Stimulated activated CD8-positive, alpha-beta memory T cell treated with anti-CD3 and anti-CD28 coated beads, Interleukin-12 subunit alpha, Interleukin-12 subunit beta, amount 100 ng/mL, for 1 hour (primary cell): ENCODE results near the gene TNS3.
"Not testable (repeated sequence)": the region's sequence is repeated elsewhere in the genome, so short reads cannot be mapped to it uniquely, and the experiment has no call there.

ENCODE experiments used
- DNase-seq: peaks from one replicate; pipeline ENCODE4 v3.0.0-alpha.2; 2020; ENCODE audit warnings: low read depth

Gene TNS3

DNA sequence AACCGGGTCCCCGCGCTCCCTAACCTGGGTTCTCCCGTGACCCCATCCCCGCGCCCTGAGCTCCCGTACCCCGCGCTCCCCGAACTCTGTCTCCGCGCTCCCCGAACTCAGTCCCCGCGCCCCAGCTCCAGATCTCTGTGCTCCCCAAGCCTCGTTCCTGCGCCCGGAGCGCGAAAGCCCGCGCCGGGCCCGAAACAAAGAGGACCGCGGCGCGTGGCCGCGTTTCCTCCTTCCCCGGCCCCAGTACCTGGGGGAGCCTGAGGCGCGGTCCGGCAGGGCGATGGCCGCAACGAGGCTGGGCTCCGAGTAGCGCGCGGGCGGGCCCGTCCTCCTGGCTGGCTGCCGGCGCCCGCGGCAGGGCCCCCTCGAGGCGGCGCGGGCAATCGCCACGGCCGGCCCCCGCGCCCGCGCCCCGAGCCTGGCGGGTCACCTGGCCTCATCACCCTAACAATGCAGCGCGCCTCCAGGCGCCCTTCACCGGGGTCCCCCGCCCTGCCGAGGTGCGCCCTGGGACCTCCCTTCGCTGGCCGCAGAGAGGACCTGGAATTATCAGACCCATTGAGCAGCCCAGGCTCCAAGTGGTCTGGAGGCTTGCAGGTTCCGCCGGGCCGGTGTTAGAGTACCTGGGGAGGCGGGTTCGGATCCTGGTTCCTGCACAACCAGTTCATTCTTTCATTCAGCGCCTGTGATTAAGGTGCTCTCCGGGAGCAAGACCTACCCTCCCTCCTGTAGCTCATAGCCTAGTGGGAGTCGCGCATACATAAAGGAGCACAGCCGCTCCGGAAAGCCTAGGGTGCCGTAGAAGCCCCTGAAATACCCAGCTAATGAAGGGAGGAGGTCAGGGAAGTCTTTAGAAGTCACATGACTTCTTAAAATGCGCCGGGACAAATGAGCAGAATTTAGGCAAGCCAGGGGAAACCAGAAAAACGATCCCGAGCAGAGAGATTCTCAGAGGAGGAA is at the start of gene TNS3:
Gene TNS3 (minus strand): TSS at position 308 of the 960 bp plus-strand sequence. CDS start 142,475 bp downstream, outside the sequence.
- DNase-seq = no peak

DNA sequence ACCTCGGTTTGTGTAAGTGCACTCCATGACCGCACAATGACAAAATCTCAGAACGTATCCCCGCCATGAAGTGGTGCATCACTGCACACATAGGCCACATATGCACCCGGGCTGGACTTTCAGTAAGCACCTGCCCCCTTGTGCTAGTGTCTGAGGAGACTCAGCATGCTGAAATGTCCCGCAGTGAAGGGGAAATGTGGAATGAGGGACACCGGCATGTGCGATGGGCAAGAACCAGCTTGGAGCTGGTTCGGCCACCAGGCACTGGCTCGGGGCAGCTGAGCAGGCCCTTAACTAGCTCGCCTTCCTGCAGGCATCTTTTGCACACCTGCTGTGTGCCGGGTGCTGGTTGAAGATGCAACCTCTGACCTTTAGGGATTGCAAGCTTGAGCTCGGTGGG is 49.8 kb upstream of the TNS3 start:
- no peak for DNase-seq

GRCh38 chr7:47627580-47628283 is 45.8 kb upstream of the TNS3 start:
- DNase-seq = no peak

- DNase-seq = no peak
Measured at GRCh38 chr7:47625861-47626715, 44.2 kb upstream of the TNS3 start.

DNA sequence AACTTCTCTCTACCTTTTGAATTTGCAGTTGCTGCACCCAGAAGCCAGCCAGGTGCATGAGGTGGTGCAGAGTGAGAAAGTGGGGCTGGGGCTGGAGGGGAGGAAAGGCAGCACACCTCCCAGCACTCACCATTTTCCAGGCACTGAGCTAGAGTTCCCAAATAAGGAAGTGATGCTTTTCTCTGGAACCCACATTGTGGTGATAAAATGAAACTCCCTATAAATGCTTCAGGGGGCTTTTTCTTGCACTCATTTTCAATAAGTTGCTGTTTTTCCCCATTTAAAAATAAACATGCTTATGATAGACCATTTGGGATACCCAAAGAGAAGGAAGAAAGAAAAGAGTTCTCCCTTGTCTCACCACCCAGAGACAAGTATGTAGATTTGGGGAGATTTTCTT is 42.8 kb upstream of the TNS3 start:
- DNase-seq = no peak

DNA sequence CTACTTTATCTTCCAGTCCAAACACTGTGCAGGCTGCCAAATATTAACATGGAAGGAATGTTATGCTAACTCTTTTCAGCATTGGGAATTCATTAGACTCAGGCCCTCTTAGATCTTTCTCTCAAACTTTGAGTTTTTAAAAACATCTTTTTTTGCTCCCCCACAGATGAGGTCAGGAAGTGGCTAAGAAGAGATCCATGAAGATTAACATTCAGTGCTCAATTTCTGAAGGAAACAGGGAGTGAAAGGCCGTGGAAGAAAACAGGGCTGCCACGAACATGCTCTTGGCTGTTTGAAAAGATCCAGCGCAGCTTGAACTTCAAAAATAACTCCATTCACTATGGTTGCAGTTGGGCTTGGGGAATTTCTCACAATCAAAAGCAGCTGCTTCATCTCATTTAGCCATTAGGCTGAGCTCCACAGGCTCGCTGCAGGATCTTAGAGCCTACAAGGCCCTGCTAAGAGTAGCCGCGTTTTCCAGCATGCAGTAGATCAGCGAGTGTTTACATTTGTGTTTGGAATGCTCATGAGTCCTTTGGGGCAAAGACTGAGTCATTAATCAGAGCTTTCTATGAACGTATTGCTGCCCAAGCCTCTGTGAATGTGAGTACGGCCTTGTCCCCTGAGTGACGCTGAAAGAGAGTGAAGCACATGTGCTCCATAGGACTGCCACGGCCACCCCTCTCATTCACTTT is 41.2 kb upstream of the TNS3 start:
- DNase-seq = no peak

DNA sequence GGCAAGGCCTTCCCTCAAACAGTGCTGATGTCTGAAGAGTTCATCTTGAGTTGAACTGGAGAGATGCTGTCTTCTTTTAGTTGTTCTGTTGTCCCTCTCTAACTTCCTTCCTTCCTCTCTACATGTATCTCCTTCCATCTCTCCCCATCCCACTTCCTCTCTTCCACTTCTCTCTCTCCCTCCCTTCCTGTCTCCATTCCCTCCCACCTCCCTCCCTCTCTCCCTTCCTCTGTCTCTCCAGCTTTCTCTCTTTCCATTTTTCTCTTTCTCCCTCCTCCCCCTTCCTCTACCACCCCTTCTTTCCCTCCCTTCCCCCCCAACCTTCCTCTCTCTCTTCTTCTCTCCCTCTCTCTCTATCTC is 40.7 kb upstream of the TNS3 start:
- DNase-seq = no peak

DNA sequence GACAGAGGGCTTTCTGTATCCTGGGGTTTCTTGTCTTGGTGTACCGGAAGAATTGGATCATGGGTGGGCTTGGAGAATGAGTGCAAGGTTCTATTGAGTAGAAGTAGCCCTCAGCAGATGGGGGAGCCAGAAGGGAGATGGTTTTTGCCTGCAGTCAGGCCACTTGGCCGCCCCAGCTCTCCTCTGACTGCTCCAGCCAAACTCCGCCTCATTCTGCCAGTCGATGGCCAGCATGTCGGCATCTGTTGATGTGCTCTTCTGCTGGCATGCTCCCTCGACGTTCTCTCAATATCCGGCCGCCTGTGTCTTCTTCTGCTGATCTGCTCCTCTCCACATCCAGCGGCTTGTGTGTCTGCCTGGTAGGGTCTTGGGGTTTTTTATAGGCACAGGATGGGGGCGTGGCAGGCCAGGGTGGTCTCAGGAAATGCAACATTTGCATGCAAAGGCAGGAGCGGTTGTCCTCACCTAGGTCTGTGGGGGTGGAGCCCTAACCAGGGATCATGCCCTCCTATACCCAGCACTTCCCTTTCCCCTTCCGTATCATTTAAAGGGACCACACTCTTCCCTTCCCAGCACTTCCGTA is 40.2 kb upstream of the TNS3 start:
- no peak for DNase-seq

DNA sequence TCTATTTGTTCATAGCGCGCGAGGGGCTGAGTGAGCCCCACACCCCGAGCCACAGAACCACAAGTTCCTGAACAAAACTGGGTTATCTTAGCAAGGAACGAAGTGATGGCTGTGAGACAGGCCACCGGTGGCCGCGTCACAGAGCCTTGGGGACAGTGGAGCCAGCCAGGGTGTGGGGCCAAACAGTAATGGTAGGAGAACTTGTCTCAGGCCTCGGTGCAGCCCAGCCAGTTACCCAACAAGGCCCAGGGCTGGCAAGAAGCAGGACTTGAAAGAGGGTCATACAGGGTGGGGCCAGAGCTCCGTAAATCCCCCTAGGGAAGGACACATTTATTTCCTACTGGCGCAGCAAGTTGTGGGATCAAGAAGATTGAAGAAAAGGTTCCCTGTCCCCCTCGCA is 39.4 kb upstream of the TNS3 start:
- no peak for DNase-seq

DNA sequence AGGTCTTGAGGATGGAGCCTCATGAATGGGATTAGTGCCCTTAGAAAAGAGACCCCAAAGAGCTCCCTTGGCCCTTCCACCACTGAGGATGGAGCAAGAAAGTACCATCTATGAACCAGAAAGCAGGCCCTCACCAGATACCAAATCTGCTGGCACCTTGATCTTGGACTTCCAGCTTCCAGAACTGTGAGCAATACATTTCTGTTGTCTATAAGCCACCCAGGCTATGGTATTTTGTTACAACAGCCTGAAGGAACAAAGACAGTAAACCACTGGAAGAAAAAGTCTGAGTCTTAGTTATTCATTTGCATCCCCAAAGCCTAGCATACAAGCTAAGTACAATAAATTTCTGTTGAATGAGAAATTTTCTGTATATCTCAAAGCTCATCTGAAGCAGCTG is 37.9 kb upstream of the TNS3 start:
- no peak for DNase-seq

DNA sequence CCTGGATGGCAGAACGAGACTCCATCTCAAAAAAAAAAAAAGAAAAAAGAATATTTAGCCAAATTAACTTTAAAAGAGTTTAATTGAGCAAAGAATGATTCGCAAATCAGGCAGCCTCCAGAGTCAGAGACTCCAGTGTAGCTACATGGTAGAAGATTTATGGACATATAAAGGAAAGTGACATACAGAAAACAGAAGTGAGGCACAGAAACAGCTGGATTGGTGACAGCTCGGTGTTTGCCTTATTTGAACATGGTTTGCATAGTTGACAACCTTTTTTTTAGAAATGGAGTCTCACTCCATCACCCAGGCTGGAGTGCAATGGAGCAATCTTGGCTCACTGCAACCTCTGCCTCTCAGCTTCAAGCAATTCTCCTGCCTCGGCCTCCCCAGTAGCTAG is 35.2 kb upstream of the TNS3 start:
- DNase-seq = no peak

DNA sequence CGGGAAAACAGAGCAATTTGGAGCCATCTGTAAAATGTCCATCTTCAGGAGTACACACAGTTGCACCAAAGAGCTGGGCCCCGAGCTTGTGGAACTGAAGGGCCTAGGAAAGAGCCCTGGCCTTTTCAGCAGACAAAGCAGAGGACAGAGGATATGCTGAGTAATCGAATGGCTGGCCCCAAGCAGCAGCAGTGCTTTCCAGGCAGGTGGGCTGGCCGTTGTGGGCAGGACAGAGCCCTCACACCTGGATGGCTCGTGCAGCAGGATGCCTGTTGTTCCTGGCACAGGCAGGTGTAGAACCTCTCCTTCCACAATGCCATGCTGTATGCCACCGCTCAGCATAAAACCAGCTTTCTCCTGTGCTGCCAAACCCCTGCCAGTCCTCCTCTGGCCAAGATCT is 32.5 kb upstream of the TNS3 start:
- DNase-seq = no peak

- DNase-seq = no peak
Measured at GRCh38 chr7:47611045-47611511, 29.2 kb upstream of the TNS3 start.

GRCh38 chr7:47610506-47611044 is 28.7 kb upstream of the TNS3 start:
- no peak for DNase-seq

DNA sequence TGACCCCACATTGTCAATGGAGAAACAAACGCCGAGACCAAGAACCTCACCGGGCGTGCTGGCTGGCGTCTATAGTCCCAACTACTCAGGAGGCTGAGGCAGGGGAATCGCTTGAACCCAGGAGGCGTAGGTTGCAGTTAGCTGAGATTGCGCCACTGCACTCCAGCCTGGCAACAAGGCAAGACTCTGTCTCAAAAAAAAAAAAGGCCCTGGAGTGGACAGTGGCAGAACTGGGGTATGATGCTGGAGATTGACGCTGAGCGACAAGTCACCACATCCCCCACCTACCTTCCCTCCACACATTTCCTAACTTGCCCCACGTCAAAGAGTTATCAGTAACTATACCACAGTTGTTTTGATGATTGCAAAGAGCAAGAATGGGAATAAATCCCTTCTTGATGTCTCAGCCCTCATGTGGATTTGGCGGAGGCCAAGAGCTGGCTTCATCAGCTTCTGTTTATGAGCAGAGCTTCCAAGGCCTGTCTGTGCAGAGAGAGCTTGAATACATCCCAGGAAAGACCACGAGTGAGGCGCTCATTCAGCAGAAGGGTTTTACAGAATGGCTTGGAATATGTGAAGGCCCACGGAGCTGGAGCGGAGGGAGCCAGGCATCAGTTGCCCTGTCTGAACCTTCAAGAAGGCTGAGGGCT is 28.0 kb upstream of the TNS3 start:
- DNase-seq = no peak

- not testable (repeated sequence) for DNase-seq
Measured at GRCh38 chr7:47606593-47607046, 24.7 kb upstream of the TNS3 start.

DNA sequence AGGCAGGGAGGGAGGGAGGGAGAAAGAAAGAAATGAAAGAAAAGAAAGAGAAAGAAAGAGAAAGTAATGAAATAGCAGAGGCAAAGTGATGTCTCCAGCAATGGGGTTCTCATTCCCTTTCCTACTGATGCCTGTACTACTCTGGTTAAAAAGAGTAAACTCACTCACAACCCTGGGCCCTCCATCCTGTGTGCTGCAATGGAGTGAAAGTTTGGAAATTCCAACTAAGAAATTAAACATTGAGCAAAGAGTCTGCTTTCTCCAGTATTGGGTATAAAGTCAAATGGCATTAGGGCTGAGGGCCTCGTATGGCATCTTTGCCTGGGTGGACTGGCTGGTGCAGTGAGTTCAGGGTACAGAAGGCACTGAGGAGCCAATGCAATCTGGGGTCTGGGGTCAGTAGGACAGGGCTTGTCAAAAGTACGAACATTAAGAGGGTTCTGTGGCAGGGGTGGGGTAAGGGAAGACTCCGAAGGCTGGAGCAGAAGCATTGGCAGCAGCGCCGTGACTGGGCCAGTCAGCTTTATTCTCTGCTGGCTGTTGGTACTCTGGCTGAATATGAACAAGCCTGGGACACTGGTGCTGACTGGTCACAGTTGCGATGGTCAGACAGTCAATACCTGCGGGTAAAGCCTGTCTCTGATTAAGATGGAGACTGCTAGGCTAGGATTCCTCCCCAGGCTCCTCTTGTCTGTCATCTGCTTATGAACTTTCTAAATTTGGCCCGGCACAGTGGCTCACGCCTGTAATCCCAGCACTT is 24.1 kb upstream of the TNS3 start:
- no peak for DNase-seq

- DNase-seq = no peak
Measured at GRCh38 chr7:47604496-47604890, 22.6 kb upstream of the TNS3 start.

GRCh38 chr7:47603514-47604255 is 21.8 kb upstream of the TNS3 start:
- not testable (repeated sequence) for DNase-seq
